Breast epithelium (tissue), 4 donors: ENCODE results near the gene GNAZ. TPM values are rescaled to one million over a fixed set of nuclear protein-coding genes. Genes with fewer than 3 reads are reported as not detected.

ENCODE experiments used
- DNase-seq, 2 donors: peaks; one replicate each; pipeline ENCODE4 v3.0.0-alpha.2; 2019; ENCODE audit warnings: low spot score in 2 of 2
- H3K27ac ChIP-seq, 2 donors: fragments of 200-600 bp; sonication (generic) in 1 of 2; one replicate each; pipeline ENCODE4 v1.5.1; 2016 to 2019; ENCODE audit warnings: mild to moderate bottlenecking in 1 of 2
- H3K27me3 ChIP-seq, 2 donors: fragments of 200-600 bp; sonication (generic) in 1 of 2; one replicate each; pipeline versions ENCODE4 v1.5.1 to v1.6.0; 2017 to 2019; ENCODE audit warnings: control low read depth in 1 of 2, mild to moderate bottlenecking in 1 of 2
- H3K36me3 ChIP-seq: fragments of 200-600 bp; one replicate; pipeline ENCODE4 v1.5.1; 2019
- H3K4me1 ChIP-seq, 2 donors: fragments of 200-600 bp; sonication (generic); one replicate each; pipeline ENCODE4 v1.5.1; 2016 to 2019; ENCODE audit warnings: control low read depth in 1 of 2
- H3K4me3 ChIP-seq, 3 donors: fragments of 200-600 bp; sonication (generic); 1 replicate in 2 of 3; 2 replicates in 1 of 3; pipeline ENCODE4 v1.5.1; 2016 to 2019; ENCODE audit warnings: mild to moderate bottlenecking in 3 of 3, moderate library complexity in 2 of 3
- H3K9me3 ChIP-seq, 2 donors: fragments of 200-600 bp; sonication (generic) in 1 of 2; one replicate each; pipeline ENCODE4 v1.5.1; 2016 to 2019; ENCODE audit warnings: control low read depth in 1 of 2
- CTCF ChIP-seq, 3 donors: fragments of 450-650 bp; IDR thresholded peaks; one replicate each; pipeline ENCODE4 v1.5.1; 2016 to 2017; ENCODE audit warnings: antibody characterized with exemption in 3 of 3, mild to moderate bottlenecking in 3 of 3, moderate library complexity in 3 of 3
- POLR2A ChIP-seq: fragments of 450-650 bp; IDR thresholded peaks from one replicate; pipeline ENCODE4 v1.6.1; 2016; ENCODE audit warnings: antibody characterized with exemption, mild to moderate bottlenecking, moderate library complexity
- POLR2AphosphoS5 ChIP-seq, 3 donors: sonication (generic); formaldehyde crosslinking; IDR thresholded peaks; one replicate each; pipeline ENCODE4 v1.6.1; 2017; ENCODE audit warnings: antibody characterized with exemption in 3 of 3
- intact Hi-C: fragments of 100-400 bp; cut with DNase I; formaldehyde crosslinking; loops from one replicate; pipeline ENCODE4 v1.15.1; 2023; ENCODE audit warnings: low total_unique reads
- total RNA-seq, 3 donors: library from RNA; depleted of rRNA; stranded (reverse); fragments of >200 nt; gene quantifications; one replicate each; pipeline ENCODE4 v1.1.0, GENCODE V29; 2016

Gene GNAZ
- total RNA-seq, 3 donors from 2014 or later: 5.0 to 15.7 (median 5.3) TPM

- Histone ChIP-seq H3K4me1 (peaks cover 0 to 7% of the 10 kb centered on the region in 2 donors), H3K27ac (no peak overlapping the region), H3K9me3 (no peaks in the 10 kb centered on the region), H3K4me3 (no peak overlapping the region), H3K36me3 (no peaks in the 10 kb centered on the region), H3K27me3 (no peaks in the 10 kb centered on the region)
- intact Hi-C loops: no loop called here
- DNase-seq: no peak
- no peak for TF ChIP-seq CTCF (IDR thresholded peaks at IDR 0.05)
- no peak for TF ChIP-seq POLR2A
- TF ChIP-seq POLR2AphosphoS5 (IDR thresholded peaks at IDR 0.05): no peak
Observed at GRCh38 chr22:23075050-23075449, 4.7 kb downstream of the GNAZ start.

DNA sequence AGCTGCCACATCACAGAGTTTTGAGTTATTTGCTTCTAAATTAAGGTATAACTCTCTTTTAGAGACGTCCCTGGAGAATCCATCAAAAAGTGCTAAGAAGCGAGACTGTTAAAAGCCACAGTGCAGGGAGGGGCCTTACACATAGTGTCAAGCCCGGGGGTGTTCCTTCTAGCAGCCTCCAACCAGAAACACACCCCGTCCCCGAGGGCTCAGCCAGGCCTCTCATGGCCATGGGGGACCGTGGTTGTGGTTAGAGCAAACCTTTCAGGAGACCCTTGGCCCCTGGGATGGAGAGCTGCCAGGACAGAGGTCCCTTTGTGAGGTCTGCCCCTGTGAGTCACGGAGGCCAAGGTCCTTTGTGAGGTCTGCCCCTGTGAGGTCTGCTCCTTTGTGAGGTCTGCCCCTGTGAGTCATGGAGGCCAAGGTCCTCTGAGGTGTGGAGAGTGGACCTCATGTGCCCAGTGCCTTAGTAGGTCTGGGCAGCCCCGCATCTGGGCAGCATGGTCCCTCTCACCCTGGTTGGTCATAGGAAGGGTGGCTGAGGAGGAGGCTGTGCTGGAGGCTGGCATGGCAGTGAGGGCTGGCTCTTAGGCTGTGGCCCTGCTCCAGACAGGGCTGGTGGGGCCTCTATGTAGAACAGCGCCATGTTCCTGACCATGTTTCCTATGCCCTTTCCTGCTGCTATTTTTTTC is 5.4 kb downstream of the GNAZ start:
- peaks cover 0 to 3% of the 10 kb centered on the region in 2 donors for H3K4me1 ChIP-seq
- no peak overlapping the region for H3K4me3 ChIP-seq
- no peak overlapping the region for H3K27ac ChIP-seq
- TF ChIP-seq POLR2AphosphoS5 (IDR thresholded peaks at IDR 0.05) (no peak), POLR2A (no peak), CTCF (IDR thresholded peaks at IDR 0.05) (no peak)
- no peaks in the 10 kb centered on the region for H3K9me3 ChIP-seq
- no peaks in the 10 kb centered on the region for H3K27me3 ChIP-seq
- no peaks in the 10 kb centered on the region for H3K36me3 ChIP-seq
- intact Hi-C loops: no loop called here
- DNase-seq: no peak

GRCh38 chr22:23076896-23077572 is 6.7 kb downstream of the GNAZ start:
- Histone ChIP-seq H3K27me3 (no peaks in the 10 kb centered on the region), H3K4me3 (no peak overlapping the region), H3K36me3 (no peaks in the 10 kb centered on the region), H3K27ac (no peak overlapping the region), H3K9me3 (no peaks in the 10 kb centered on the region), H3K4me1 (no peaks in the 10 kb centered on the region)
- intact Hi-C loops: no loop called here
- no peak for TF ChIP-seq POLR2AphosphoS5 (IDR thresholded peaks at IDR 0.05)
- TF ChIP-seq CTCF (IDR thresholded peaks at IDR 0.05): no peak
- no peak for TF ChIP-seq POLR2A
- no peak for DNase-seq

- Histone ChIP-seq H3K27me3 (no peaks in the 10 kb centered on the region), H3K36me3 (no peaks in the 10 kb centered on the region), H3K4me3 (no peak overlapping the region), H3K9me3 (no peaks in the 10 kb centered on the region), H3K4me1 (no peaks in the 10 kb centered on the region), H3K27ac (peak overlapping the region in 1 of 2 donors; percentile 19)
- intact Hi-C loops: no loop called here
- TF ChIP-seq CTCF (IDR thresholded peaks at IDR 0.05) (no peak), POLR2AphosphoS5 (IDR thresholded peaks at IDR 0.05) (no peak), POLR2A (no peak)
- no peak for DNase-seq
Observed at GRCh38 chr22:23077627-23078461, 7.5 kb downstream of the GNAZ start.

- no peaks in the 10 kb centered on the region for H3K36me3 ChIP-seq
- intact Hi-C loops: no loop called here
- TF ChIP-seq POLR2A (no peak), POLR2AphosphoS5 (IDR thresholded peaks at IDR 0.05) (no peak), CTCF (IDR thresholded peaks at IDR 0.05) (no peak)
- no peak overlapping the region for H3K4me3 ChIP-seq
- H3K9me3 ChIP-seq: no peaks in the 10 kb centered on the region
- DNase-seq: no peak
- no peaks in the 10 kb centered on the region for H3K27me3 ChIP-seq
- peak overlapping the region in 1 of 2 donors; percentile 19 for H3K27ac ChIP-seq
- no peaks in the 10 kb centered on the region for H3K4me1 ChIP-seq
Observed at GRCh38 chr22:23078462-23078787, 8.1 kb downstream of the GNAZ start.
